ENCODE measurements around the gene RFC2. TPM values are rescaled to one million over a fixed set of nuclear protein-coding genes. Genes with fewer than 3 reads are reported as not detected.

Gene RFC2
- total and polyA plus RNA-seq, 2 donors (not counting 1 experiment from before 2014, with no cell fraction given), result 9.9 to 19.6 TPM

GRCh38 chr7:74246497-74246896 lies 7.7 kb downstream of the RFC2 start:
- Histone ChIP-seq H3K27me3 (ENCODE audit: control insufficient read depth, insufficient read depth, low read length) (no peaks in the 10 kb centered on the region), H3K4me3 (replicated peaks in 1 of 4; ENCODE audit: control extremely low read depth in 1 of 4, insufficient read depth in 1 of 4, low read depth in 3 of 4, low read length in 4 of 4) (no peak overlapping the region), H3K9ac (ENCODE audit: insufficient read depth, low read length) (no peak overlapping the region), H3K27ac (ENCODE audit: insufficient read depth, low read length) (no peak overlapping the region), H3K4me1 (ENCODE audit: control insufficient read depth, extremely low read depth, insufficient read depth, low read length) (peaks cover 3% of the 10 kb centered on the region), H2AFZ (ENCODE audit: low read length) (no peak overlapping the region), H3K36me3 (ENCODE audit: control insufficient read depth, insufficient read depth, low read length) (peaks cover 8% of the 10 kb centered on the region), H3K79me2 (ENCODE audit: control insufficient read depth, insufficient read depth, low read length) (no peaks in the 10 kb centered on the region), H4K20me1 (ENCODE audit: control insufficient read depth, extremely low read depth, insufficient read depth, low read length) (no peaks in the 10 kb centered on the region), H3K4me2 (ENCODE audit: extremely low read depth, insufficient read depth, low read length) (no peak overlapping the region), H3K9me3 (ENCODE audit: control insufficient read depth, insufficient read depth, low read depth, low read length) (no peaks in the 10 kb centered on the region)
- no peak for TF ChIP-seq EZH2 (IDR thresholded peaks at IDR 0.05; ENCODE audit: low read length, missing control alignments)
- no peak for TF ChIP-seq CTCF (conservative IDR thresholded peaks at IDR 0.05 in 1 of 2, IDR thresholded peaks at IDR 0.05 in 1 of 2; ENCODE audit: low read depth in 1 of 2, low read length in 2 of 2)
- no peak for DNase-seq (ENCODE audit: low read depth in 2 of 2)

- TF ChIP-seq CTCF (conservative IDR thresholded peaks at IDR 0.05 in 1 of 2, IDR thresholded peaks at IDR 0.05 in 1 of 2; ENCODE audit: low read depth in 1 of 2, low read length in 2 of 2) (no peak), EZH2 (IDR thresholded peaks at IDR 0.05; ENCODE audit: low read length, missing control alignments) (no peak)
- Histone ChIP-seq H3K4me1 (ENCODE audit: control insufficient read depth, extremely low read depth, insufficient read depth, low read length) (peaks cover 3% of the 10 kb centered on the region), H3K27ac (ENCODE audit: insufficient read depth, low read length) (peak overlapping the region; percentile 28), H3K79me2 (ENCODE audit: control insufficient read depth, insufficient read depth, low read length) (no peaks in the 10 kb centered on the region), H3K4me2 (ENCODE audit: extremely low read depth, insufficient read depth, low read length) (no peak overlapping the region), H3K9me3 (ENCODE audit: control insufficient read depth, insufficient read depth, low read depth, low read length) (no peaks in the 10 kb centered on the region), H3K9ac (ENCODE audit: insufficient read depth, low read length) (no peak overlapping the region), H3K36me3 (ENCODE audit: control insufficient read depth, insufficient read depth, low read length) (peaks cover 14% of the 10 kb centered on the region), H4K20me1 (ENCODE audit: control insufficient read depth, extremely low read depth, insufficient read depth, low read length) (no peaks in the 10 kb centered on the region), H3K4me3 (replicated peaks in 1 of 4; ENCODE audit: control extremely low read depth in 1 of 4, insufficient read depth in 1 of 4, low read depth in 3 of 4, low read length in 4 of 4) (no peak overlapping the region), H2AFZ (ENCODE audit: low read length) (no peak overlapping the region), H3K27me3 (ENCODE audit: control insufficient read depth, insufficient read depth, low read length) (no peaks in the 10 kb centered on the region)
- no peak for DNase-seq (ENCODE audit: low read depth in 2 of 2)
Observed at GRCh38 chr7:74242122-74242443, 12.1 kb downstream of the RFC2 start.

GRCh38 chr7:74240482-74240881 lies 13.7 kb downstream of the RFC2 start:
- H3K9me3 ChIP-seq (ENCODE audit: control insufficient read depth, insufficient read depth, low read depth, low read length), result no peaks in the 10 kb centered on the region
- no peak overlapping the region for H3K27ac ChIP-seq (ENCODE audit: insufficient read depth, low read length)
- no peak overlapping the region for H3K4me2 ChIP-seq (ENCODE audit: extremely low read depth, insufficient read depth, low read length)
- H3K36me3 ChIP-seq (ENCODE audit: control insufficient read depth, insufficient read depth, low read length), result peaks cover 15% of the 10 kb centered on the region
- H3K9ac ChIP-seq (ENCODE audit: insufficient read depth, low read length), result no peak overlapping the region
- no peak for TF ChIP-seq CTCF (conservative IDR thresholded peaks at IDR 0.05 in 1 of 2, IDR thresholded peaks at IDR 0.05 in 1 of 2; ENCODE audit: low read depth in 1 of 2, low read length in 2 of 2)
- TF ChIP-seq EZH2 (IDR thresholded peaks at IDR 0.05; ENCODE audit: low read length, missing control alignments), result no peak
- no peak overlapping the region for H3K4me3 ChIP-seq (replicated peaks in 1 of 4; ENCODE audit: control extremely low read depth in 1 of 4, insufficient read depth in 1 of 4, low read depth in 3 of 4, low read length in 4 of 4)
- H3K27me3 ChIP-seq (ENCODE audit: control insufficient read depth, insufficient read depth, low read length), result no peaks in the 10 kb centered on the region
- peaks cover 7% of the 10 kb centered on the region for H3K4me1 ChIP-seq (ENCODE audit: control insufficient read depth, extremely low read depth, insufficient read depth, low read length)
- H2AFZ ChIP-seq (ENCODE audit: low read length), result no peak overlapping the region
- DNase-seq (ENCODE audit: low read depth in 2 of 2), result no peak
- H3K79me2 ChIP-seq (ENCODE audit: control insufficient read depth, insufficient read depth, low read length), result no peaks in the 10 kb centered on the region
- H4K20me1 ChIP-seq (ENCODE audit: control insufficient read depth, extremely low read depth, insufficient read depth, low read length), result no peaks in the 10 kb centered on the region
